ENCODE data around the gene OTX2.

Gene OTX2

GRCh38 chr14:56810147-56810719 is at the start of gene OTX2:
OTX2 (minus strand) TSS chr14:56810479; CDS start chr14:56805456, 5,023 bp downstream.
- DNase-seq: no peak

- no peak for DNase-seq
Observed at GRCh38 chr14:56858422-56858821, 48.1 kb upstream of the OTX2 start.

DNA sequence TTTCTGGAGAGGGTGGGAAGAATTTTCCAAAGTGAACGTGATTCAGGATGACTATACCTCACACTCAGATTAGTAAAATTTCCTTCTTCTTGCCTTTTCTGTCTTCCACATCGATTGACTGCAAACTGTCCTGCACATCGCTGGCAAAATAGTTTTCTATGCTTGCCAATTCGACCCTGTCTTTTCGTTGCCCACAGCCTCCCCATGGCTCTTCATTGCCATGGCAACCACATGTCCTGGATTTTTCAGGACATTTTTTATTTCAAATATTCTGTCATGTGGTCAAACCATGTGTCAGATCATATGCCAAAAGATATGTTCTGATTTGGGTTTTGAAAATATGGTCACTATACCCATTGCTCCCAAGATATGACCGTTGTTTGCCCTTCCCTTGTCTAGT is 46.9 kb upstream of the OTX2 start:
- no peak for DNase-seq

DNA sequence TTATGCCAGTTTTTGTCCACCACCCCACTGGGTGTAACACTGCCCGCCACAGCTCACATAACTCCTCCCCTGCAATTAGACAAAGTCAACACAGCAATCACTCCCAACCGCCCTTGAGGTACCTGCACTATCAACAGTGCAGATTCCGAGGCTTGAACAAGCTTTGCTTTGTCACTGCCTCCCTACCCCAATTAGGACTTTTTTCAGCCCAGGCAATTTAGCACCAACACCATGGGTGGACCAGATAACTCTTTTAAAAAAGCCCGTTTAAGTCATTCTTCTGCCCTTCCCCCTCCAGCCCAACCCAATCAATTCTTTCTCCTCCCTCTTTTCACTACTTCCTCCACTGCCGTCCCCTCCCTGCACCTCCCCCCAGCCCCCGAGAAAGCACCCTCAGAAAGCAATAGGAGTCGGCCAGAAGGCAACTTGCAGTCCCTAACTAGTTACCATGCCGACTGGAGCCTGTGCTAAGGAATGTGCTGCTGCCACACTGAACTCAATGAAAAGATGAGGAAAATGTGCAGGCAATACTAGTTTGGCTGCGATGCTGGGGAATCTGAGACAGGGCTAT is 45.7 kb upstream of the OTX2 start:
- DNase-seq: no peak

GRCh38 chr14:56854325-56854724 is 44.0 kb upstream of the OTX2 start:
- DNase-seq: no peak

GRCh38 chr14:56846970-56847930 is 37.0 kb upstream of the OTX2 start:
- DNase-seq: no peak

DNA sequence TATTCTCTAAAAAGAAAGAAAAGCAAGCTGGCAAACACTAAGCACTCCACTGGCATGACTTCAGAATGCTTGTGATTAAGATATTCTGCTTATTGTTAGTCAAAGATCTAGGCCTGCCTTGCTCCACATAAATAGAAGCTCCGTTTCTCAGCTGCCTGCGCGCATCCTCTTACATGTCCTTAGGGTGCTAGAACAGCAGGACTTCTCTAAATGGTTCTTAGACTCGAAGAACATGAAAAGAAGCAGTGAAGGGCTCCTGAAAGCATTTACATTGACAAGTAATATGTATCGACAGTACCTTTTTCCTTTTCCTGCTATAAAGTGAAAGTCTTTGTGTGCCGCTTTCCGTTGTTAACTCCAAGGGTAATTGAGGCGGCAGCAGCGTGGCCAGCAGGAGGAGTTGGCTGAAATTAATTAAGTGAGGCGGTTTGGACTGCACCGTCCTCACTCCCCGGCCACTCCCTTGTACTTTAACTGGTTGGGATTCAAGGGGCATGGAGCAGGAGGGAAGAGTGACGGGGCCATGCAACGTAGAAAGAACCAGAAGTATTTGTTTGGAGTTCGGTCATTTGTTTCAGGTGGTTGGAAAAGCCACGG is 34.2 kb upstream of the OTX2 start:
- no peak for DNase-seq

DNA sequence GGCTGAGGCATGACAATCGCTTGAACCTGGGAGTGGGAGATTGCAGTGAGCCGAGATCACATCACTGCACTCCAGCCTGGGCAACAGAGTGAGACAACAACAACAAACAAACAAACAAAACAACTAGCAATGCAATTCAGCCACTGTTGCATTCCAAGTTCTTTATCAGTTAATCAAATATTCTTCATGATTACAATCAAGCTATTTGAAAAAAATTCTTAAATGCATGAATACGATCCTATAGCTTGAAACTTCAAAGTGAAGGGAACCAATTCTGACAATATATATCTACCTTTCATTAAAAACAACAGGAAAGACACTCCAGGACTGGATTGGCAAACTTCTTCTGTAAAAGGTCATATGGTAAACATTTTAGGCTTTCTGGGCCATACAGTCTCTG is 31.3 kb upstream of the OTX2 start:
- no peak for DNase-seq

GRCh38 chr14:56840221-56840620 is 29.9 kb upstream of the OTX2 start:
- no peak for DNase-seq

GRCh38 chr14:56829151-56829550 is 18.9 kb upstream of the OTX2 start:
- no peak for DNase-seq

DNA sequence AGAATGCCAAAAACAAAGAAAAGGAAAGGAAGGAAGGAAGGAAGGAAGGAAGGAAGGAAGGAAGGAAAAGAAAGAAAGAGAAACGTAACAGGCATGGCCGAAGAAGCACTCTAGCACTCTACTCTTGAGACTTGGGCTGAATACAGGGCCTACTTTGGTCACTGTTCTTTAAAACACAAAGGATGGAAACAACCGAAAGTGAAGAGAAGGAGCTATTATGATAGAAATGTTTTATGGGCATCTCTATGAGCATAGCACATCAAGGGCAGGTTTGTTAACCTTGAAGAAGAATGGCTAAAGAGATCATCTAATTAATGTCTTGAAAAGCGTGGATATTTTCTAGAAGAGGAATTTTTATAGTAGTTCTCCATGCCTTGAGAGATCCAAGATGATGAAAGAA is 15.9 kb upstream of the OTX2 start:
- no peak for DNase-seq

- no peak for DNase-seq
Observed at GRCh38 chr14:56821805-56822610, 11.7 kb upstream of the OTX2 start.

GRCh38 chr14:56821177-56821576 is 10.9 kb upstream of the OTX2 start:
- DNase-seq: no peak

GRCh38 chr14:56817396-56817921 is 7.2 kb upstream of the OTX2 start:
- no peak for DNase-seq

DNA sequence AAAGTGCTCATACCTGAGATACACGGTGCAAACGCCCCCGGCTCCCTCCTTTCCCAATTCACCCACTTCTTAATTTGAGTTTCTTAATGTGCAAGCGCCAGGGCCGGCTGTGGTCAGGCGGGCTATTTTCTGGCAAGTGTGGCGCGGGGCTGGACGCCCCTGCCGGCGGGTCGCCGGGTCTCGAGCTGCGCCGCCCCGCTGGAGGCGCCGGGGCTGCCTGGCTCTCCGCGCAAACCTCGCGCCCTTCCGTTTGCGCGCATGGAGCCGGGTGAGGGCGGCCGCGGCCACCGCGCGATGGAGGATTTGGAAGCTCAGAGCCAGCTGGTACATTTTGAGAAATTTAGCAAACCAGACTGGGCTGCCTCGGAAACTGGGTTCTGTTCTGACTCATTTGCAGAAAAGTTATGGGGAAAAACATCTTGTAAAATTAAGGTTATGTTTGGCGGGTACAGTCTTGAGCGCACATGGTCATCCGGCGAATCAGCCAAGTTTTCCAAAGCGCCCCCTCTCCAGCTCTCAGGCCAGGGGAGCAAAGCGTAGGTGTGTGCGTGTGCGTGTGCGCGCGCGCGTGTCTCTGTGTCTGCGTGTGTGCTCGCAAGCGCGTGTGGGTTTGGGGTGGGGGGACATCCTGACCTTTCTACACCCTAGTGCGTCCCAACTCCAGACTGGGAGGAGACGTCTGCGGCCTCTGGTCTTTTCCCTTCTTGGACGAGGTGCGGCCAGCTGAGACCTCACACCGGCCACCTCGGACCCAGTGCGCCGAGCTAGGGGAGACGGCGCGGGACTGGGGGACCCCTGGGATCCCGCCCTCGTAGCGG is 6.5 kb upstream of the OTX2 start:
- no peak for DNase-seq

DNA sequence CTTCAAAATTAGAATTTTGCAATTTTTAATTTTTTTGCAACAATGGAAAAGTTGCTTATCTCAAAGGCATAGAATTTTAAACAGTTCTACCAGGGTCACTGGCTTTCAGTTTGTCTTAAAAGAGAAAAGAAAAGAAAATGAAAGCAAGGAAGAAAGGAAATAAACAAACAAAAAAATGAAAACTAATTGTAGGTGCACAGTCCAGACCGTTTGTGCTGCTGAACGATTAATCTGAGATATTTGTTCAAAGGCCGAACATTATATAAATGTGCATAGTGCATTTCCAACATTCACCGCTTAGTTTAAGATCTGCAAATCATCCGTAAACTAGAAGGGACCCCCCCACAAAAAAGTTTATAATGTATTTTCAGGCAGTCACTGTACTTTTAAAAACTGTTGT is 5.5 kb upstream of the OTX2 start:
- DNase-seq: no peak

DNA sequence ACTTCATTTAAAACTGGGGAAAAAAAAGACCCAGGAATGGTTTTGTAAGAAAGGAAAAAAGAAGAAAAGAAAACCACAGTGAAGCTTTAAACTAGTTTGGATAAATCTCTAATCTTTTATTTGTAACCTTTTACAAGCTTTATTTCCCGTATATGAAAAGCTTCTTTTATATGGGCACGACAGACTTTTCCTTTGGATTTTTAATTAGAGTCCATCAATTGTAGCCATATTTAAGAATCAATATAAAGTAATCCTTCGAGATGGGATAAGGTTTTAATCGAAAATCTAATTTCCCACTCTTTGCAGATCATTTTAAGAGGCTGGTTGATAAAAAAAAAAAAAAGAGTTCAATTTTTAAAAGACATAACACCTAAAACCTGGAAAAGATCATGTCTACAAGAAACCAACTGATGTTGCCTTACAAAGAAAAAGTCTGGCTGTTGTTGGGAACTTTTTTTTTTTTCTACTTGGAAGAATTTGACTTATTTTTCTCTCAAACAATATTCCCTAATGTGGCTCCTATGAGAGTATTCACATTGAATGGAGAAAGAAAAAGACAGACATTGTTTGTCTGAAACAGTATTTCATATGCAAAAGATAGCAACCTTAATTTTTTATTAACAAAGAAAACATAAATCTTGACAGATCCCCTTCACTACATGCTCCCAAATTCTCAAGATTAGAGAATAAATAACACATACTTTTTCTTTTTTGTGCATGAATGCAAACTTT is 4.9 kb upstream of the OTX2 start:
- DNase-seq: no peak

- no peak for DNase-seq
Observed at GRCh38 chr14:56814519-56814959, 4.3 kb upstream of the OTX2 start.

DNA sequence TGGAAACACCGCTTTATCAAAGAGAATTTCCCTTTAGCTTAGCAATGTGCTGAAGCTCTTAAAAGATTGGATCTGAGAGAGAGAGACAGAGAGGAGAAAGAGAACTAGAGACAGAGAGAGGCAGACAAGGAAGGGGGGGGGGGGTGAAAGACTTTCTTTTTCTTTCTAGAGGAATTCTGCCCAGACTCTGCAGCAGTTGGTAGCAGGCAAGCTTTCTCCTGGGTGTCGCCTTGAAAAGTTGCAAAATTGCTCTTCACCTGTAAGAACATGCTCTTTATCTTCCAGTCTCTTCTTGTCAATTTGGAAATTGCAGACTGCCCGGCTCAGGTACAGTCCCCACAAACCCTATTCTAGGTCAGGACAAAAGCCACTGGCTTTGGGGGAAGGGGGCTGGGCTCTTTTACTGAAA is 2.9 kb upstream of the OTX2 start:
- DNase-seq: no peak

GRCh38 chr14:56812364-56813141 is 2.3 kb upstream of the OTX2 start:
- DNase-seq: no peak

All from activated T-cell treated with anti-CD3 and anti-CD28 coated beads, Interleukin-2, amount 50 U/mL, for 48 hours (primary cell).